HS-27A (cell line): ENCODE results near the gene KIAA0825.
A peak's percentile ranks its signal among the peaks of the same experiment; 100 is the strongest.

Experiments used
- DNase-seq: peaks from one replicate; pipeline ENCODE4 v3.0.0-alpha.2; 2012; ENCODE audit warnings: low read depth, missing footprints

KIAA0825 gene, protein sequence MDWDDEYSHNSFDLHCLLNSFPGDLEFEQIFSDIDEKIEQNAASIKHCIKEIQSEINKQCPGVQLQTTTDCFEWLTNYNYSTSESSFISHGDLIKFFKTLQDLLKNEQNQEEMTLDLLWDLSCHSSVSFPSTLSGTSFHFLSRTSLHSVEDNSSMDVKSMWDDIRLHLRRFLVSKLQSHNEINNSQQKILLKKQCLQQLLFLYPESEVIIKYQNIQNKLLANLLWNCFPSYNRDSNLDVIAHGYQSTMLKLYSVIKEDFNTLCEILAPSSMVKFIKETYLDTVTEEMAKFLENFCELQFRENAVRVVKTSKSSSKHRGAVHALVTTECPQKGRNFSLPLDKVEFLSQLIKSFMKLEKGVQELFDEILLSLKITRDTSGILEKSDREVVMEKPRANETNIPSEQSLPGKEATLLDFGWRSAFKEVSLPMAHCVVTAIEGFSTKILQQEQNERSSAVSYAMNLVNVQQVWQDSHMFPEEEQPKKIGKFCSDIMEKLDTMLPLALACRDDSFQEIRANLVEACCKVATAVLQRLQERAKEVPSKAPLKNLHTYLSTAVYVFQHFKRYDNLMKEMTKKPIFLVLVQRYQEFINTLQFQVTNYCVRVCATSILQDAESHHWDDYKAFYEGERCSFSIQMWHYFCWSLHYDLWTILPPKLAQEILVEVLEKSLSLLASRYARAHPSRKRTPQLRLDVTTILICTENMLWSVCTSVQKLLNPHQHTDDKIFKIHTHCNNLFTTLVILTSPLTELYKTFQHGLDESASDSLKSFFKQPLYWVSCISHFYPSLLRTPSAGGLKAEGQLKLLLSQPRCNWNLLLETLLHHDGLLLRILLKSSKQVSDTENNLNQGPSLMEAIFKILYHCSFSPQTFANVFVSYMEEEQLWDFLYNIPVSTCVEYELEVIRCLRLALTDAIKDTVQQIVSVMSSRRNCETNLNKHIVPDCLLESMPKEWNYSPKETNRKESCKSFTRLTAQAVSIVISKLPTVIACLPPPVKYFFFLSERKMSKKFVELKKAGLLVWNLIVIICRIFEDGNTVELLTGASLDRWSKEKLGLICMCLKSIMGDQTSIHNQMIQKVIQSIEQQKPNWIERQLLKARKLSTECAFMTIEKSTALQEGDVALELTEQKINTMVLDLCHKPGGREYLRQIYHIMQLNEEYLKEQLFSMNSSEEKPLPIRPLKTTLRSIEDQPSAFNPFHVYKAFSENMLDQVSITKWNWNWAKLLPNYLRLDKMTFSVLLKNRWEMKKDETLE (N-terminal part only)

DNA sequence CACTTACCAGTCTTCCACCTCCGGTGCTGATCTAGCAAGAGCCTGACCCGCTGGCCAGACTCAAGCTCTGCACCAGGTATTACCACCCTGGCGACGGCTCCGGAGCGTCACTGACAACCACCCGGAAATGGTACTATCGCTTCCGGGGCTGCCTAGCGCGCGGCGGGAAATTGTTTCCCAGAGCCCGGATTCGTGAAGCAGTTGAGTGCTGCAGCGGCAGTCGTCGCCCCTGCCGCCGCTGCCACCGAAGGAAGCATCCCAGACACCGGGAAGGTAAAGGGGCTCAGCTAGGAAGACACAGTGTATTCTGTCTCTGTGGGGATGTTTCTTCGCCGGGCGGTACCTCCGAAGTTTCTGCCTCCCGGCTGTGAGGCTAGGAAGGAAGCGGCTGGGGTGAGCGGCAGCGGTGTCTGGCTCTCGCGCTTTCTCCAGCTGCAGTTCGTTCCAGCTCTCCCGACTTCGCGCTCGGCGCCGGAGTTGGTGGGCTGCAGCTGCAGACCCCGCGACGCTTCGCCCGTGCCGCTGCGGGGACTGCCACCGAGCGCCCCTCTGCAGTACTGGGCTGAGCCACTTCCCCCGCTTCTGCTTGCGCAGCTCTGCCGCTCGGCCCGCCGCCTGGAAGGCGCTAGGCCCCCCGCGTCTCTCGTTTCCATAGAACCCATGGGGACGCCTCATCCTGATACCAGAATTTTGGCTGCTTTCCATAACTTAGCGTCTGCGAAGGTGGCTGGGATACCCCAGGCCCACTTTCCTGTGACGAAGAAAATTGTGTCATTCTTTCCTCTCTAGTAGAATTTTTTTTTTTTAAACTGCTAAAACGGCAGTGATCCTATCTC is at the start of gene KIAA0825, which contains the start of gene SLF1:
KIAA0825 (minus strand) TSS at position 112 of the 836 bp plus-strand sequence. CDS start 81,478 bp downstream, outside the sequence.
SLF1 (plus strand) TSS at position 177 of the 836 bp plus-strand sequence. CDS start 10,142 bp downstream, outside the sequence.
- peak; percentile 43 for DNase-seq

DNA sequence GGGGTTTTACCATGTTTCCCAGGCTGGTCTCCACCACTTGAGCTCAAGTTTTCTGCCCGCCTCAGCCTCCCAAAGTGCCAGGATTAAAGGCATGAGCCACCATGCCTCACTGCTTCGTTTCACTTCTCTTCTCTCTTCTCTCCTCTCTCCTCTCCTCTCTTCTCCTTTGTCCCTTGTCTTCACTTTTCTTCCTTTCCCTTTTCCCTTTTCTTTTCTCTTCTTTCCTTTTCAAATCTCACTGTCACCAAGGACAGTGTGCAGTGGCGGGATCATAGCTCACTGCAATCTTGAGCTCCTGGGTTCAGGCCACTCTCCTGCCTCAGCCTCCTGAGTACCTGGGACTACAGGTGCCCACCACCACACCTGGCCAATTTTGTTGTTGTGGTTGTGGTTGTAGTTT is 49.5 kb upstream of the KIAA0825 start:
- no peak for DNase-seq

DNA sequence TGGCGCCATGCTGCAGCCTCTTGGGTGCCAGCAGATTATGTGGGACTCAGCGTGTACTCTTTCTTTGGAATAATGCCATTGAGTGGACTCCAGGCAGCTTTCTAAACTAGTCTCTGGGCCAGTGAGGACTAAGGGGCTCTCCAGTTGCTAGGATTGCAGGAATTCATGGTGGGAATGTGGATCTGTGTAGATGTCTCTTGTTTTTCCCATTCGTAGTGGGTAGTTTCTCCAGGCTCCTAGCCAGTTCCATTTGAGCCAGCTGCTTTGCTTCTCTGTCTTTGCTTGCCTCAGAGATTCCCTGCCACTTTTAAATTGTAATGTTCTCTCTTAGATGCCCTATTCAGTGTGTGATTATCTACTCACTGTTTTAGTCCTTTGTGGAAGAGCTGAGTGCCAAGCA is 42.7 kb upstream of the KIAA0825 start:
- no peak for DNase-seq

DNA sequence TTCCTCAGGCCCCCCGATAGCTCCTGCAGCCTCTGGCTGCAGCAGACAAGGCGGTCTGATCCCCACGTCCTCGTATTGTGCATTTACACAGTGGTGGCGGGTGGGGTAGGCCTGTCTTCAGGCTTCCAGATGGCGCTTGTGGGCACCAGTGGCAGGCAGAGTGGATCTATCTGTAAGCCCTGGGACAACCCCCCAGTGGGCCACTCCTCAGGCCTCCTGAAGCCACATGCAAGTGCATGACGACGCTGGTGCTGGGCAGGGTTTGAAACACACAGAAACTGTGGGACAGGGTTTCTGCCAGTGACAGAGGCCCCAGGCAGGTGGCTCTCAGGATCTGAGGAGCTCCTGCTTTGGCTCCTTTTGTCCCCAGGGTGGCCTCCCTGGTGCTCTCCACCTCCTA is 42.1 kb upstream of the KIAA0825 start:
- DNase-seq, result no peak

DNA sequence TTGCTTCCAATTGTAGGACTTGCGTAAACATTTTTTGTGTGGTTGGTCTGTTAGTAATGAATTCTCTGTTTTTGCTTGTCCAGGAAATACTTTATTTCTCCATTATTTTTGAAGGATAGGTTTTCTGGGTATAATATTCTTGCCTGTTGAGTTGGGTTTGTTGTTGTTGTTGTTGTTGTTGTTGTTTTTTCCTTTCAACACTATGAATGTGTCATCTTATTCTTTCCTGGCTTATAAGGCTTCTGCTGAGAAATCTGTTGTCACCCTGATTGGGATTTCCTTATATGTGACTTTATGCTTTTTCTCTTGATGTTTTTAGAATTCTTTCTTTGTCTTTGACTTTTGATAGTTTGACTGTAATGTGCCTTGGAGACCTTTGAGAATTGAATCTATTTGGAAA is 39.9 kb upstream of the KIAA0825 start:
- no peak for DNase-seq

DNA sequence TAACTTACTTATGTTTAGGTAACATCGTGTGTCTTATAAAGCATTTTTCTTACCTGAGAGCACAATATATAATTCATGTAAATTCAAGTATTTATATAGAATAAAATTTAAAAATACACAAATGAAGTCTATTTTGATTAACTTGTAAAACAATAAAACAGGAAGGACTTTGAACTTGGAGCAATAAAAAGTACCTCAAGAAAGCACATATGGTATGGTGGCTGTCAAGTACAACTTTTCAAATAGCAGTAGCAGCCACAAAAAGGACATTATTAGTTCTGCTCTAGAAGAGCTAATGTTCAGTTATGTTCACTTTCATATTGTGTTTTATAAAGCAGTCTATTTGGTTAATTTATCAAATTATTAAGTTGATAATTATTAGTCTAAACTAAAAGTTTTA is 31.5 kb upstream of the KIAA0825 start:
- no peak for DNase-seq

DNA sequence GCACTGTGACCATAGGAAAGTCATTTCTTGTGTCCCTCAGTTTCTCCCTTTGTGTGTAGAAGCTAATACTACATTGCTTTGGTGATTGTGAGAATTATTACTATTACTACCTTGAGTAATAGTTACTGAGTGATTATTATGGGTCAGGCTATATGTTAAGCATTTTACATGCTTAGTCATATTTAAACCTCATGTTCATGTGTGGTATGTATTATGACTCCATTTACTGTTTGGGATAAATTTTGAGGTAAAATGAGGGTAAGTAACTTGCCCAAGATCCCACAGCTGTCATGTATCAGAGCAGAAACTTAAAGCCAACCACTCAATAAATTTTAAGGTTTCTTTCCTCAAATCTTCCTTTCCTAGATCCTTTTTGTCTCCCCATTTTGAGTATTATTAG is 28.4 kb upstream of the KIAA0825 start:
- DNase-seq, result no peak

DNA sequence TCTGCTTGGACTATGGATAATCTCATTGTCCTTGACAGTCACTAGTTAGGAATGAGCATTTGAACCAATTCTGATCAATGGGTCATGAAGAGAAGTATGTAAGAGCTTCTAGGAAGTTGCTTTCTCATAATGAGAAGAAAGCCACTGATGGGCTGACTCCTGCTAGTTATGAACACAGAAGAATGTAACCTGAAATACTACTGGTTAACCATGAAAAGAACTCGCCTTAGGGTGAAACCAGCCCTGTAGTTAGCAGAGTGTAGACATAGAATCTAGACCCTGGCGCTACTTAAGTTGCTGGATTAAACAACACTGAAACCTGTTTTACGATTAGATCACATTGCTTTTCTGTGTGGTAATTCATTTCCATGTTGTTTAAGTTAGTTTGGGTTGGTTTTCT is 26.6 kb upstream of the KIAA0825 start:
- no peak for DNase-seq

DNA sequence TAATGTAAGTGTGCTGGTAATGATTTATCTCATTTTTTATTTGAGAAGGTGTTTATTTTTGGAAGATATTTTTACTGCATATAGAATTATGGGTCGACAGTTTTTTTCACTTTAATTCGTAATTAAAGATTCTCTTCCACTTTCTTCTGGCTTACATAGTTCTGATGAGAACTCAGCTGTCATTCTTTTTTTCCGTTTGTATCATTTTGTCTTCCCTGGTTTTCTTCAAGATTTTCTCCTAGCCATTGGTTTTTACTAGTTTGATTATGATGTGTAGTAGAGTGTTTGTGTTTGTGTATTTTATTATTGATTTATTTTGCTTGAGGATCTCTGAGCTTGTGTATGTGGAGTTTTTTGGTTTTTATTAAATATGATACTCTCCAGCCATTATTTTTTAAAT is 21.8 kb upstream of the KIAA0825 start:
- DNase-seq, result no peak

DNA sequence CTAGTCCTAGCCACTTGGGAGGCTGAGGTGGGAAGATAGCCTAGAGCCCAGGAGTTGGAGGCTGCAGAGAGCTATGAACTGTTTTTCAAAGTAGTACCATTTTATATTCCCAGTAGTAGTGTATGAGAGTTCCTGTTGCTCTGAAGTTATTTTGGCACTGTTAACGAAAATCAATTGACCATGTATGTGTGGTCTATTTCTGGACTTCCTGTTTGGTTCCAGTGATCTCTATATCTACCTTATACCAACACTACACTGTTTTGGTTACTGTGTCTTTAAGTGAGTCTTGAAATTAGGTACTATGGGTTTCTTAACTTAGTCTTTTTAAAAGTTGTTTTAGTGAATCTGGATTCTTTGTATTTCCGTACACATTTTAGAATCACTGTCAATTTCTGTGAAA is 13.6 kb upstream of the KIAA0825 start:
- no peak for DNase-seq

DNA sequence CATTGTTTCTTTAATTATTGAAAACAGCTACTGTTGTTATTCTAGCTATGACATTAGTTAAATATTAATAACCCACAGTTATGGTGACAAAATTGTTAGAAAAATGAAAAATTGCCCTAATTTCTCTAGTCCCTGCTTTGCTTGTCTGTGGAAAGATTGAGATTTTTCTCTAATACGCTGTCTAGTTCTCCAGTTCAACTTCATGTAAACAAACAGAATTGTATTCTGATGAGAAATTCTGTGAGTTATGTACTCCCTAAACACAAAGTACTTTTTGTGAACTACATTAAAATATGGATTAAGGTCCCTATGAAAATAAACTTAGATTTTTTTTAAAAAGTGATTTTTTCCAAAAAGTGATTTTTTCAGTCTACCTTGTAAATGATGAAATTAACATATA is 8.8 kb upstream of the KIAA0825 start:
- no peak for DNase-seq

DNA sequence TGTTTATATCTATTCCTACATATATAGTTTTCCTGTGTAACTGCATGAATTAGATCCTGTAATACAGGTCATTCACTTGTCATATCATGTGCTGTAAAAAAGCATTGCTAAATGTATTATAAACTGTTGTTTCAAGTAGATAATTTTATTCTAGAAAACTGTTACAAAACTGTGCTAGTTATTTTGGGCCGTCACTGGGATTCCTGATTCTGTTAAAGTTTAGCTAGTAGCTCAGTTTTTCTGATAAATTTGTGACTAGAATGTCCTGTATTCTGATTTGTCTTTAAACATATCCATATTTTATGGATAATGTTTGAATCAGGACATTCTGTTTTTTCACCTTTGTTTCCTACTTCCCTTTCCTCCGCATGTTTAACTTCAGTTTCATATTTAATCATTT is 5.5 kb upstream of the KIAA0825 start:
- DNase-seq, result no peak

DNA sequence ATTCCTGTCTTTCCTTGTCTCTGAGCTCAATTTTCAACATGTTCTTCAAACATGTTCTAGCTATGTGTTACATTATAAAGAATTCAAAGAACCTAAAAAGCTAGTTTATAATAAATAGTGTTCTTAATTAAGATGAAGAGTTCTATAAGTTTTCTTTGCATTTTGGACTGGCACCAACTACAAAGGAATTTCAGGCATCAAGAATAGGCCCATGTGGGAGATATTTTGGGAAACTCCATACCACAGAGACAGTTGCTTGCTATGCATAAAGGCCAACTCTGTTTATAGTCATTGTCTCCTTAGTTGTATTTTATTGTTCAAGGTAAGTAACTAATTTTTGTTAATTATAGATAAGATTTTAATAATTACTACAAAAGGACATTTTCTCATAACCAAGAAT is 4.6 kb upstream of the KIAA0825 start:
- no peak for DNase-seq

DNA sequence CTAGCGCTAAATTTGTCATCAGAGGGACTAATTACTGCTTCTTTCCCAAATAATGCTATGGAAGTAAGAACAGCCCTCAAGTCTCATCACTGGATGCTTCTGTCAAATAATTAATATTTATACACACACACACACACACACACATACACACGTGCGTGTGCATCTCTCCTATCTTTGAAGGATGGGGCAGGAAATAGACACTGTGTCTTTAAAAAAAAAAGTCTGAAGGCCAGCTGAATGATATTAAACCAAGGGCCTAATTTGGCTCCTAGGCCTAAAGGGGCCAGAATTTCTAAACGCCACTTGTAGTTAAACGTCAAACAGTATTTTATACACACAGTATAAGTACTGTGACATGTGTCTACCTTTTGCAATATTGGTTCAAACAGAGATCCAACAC is 3.4 kb upstream of the KIAA0825 start:
- DNase-seq, result no peak

DNA sequence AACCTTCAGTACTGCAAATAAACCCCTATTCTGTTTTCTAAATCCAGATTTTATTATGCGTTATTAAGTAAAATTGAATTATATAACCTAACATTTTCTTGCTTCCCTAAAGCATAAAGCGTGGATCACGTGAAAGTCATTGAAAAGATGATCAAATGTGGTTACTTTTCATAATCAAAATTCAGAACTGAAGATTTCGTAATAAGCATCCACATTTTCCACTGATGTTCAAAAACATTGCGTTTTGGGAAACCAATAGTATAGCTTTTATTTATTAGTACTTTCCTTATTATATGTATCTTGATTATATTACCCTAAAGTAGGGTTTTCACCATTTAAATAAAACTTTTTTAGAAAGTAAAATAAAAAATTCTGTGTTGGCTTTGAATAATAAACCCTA is 1.9 kb upstream of the KIAA0825 start:
- DNase-seq, result no peak

DNA sequence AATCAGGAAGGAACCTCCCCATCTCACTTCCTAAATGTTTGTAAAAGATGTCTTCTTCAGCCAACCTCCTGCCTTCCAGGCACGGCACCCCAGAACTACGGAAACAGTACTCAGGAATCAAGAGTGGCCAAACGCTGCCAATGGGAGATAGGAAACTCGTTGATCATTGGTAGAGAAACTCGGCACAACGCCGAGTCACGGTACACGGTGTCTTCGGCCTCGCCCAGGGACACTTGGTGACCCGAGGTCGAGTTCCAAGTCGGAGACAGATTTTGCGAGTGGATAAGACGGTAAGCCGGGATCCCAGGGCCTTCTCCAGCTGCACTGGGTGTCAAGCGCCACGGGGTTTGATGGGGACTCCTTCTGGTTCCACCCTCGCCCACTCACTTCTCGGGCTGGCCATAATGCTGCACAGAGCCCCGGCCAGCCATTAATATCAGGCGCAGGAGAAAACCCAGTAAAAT is 343 bp downstream of the KIAA0825 start:
- DNase-seq, result peak; percentile 20

DNA sequence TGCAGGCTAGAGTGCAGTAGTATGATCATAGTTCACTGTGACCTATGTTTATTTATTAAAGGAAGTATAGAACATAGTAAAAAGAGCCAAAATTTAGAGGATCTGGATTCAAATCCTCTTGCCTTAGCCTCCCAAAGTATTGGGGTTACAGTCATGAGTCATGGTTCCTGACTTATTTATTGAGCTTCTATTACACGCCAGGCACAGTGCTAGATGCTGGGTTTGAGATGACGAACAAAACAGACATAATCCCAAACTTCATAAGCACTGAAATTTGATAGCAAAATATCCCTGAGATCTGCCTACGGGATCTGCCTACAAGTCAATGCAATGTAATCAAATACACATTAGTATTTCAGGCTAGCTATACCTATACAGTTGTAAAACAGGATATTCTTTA is 2.5 kb downstream of the KIAA0825 start:
- DNase-seq, result no peak

DNA sequence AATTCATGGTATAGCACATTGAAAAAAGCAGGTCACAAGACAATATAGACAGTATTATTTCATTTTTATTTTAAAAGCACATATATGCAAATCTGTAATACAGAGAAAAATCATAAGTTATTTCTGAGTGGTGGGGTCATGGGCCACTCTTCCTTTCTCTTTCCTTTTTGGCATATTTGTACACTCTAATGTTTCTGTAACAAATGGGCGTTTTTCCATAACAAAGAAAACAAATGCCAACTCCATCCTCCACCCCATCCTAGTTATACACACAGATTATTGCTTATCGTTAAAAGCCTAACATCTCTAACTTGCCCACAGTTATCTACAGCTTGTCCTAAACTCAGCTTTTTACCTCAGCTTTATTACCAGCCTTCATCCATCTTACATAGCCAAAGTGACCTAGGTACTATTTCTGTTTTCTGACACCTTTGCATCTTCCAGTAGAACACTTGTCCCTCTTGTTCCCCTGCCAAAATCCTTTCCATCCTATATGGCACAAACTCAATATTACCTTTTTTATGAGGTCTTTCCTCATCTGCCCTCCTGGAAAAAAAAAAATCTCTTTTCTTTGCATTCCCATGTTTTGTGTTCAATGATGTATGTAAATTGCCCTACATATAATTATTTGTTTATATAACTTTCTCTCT is 4.1 kb downstream of the KIAA0825 start:
- DNase-seq, result no peak

DNA sequence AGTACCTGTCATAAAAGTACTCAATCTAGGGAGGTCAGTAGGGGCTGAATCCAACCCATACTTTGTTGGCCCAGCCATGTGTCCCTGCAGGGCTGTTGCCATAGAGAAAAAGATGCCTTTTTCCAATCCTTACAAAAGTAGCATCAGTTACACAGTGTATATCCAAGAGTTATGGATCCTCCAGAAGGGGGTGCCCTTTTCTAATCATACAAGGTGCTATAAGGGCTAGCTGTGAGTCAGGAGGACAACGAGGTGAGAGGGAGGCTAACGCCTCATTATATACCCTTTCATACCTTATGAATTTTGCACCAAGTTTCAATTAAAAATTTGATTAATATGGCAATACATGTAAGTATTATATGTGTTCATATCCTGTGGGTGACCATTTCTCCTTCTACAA is 4.8 kb downstream of the KIAA0825 start:
- DNase-seq, result no peak

DNA sequence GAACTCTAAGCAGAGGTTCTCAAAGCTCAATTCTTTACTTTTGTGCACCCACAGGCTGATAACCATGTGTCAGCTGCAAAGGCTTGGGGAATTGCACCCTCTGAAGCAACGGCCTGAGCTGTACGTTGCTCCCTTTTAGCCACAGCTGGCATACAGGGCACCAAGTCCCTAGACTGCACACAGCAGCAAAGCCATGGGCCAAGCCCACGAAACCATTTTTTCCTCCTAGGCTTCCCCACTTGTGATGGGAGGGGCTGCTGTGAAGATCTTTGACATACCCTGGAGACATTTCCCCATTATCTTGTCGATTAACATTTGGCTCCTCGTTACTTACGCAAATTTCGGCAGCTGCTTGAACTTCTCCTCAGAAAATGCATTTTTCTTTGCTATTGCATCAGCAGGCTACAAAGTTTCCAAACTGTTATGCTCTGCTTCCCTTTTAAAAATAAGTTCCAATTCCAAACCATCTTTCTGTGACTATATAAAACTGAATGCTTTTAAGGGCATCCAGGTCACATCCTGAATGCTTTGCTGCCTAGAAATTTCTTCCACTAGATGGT is 23.0 kb downstream of the KIAA0825 start:
- DNase-seq, result no peak
